B cell (primary cell): Measurements from ENCODE around the gene TMED6.

Experiments
- EZH2 ChIP-seq: IDR thresholded peaks from 2 replicates; pipeline ENCODE4 v1.6.1; 2012; ENCODE audit warnings: borderline replicate concordance, low read depth, mild to moderate bottlenecking, moderate library complexity, low read length; ENCODE audit not compliant: insufficient read depth, poor library complexity, severe bottlenecking
- TF ChIP-seq, protein P1 (sequence below): fragments of 200-600 bp; IDR thresholded peaks from one replicate; pipeline ENCODE4 v1.8.0; 2022; ENCODE audit warnings: antibody characterized with exemption, mild to moderate bottlenecking

DNA sequence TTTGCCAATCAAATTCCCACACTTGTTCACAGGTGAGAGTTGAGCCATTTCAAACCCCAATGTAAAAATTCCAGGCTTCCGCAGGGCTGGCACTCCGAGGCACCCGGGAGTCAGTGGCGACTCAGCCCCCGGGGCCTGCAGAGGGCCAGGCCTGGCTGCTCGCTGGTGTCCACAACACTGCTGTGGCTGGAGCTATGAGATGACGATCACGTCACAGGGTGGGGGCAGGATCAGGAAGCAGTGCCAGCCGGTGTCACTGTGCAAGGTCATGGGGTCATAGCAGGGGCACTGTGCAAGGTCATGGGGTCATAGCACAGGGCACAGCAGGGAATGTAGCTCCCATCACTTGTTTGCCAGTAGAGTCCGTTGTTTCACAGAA is 32.7 kb downstream of the TMED6 start:
- no peak for TF ChIP-seq EZH2
- TF ChIP-seq, protein P1, sequence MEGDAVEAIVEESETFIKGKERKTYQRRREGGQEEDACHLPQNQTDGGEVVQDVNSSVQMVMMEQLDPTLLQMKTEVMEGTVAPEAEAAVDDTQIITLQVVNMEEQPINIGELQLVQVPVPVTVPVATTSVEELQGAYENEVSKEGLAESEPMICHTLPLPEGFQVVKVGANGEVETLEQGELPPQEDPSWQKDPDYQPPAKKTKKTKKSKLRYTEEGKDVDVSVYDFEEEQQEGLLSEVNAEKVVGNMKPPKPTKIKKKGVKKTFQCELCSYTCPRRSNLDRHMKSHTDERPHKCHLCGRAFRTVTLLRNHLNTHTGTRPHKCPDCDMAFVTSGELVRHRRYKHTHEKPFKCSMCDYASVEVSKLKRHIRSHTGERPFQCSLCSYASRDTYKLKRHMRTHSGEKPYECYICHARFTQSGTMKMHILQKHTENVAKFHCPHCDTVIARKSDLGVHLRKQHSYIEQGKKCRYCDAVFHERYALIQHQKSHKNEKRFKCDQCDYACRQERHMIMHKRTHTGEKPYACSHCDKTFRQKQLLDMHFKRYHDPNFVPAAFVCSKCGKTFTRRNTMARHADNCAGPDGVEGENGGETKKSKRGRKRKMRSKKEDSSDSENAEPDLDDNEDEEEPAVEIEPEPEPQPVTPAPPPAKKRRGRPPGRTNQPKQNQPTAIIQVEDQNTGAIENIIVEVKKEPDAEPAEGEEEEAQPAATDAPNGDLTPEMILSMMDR = no peak
